DMS153 (cell line): Measurements from ENCODE around the gene ATG9A.
A peak's percentile ranks its signal among the peaks of the same experiment; 100 is the strongest.
"Not testable (repeated sequence)": the region's sequence is repeated elsewhere in the genome, so short reads cannot be mapped to it uniquely, and the experiment has no call there.

ENCODE experiments used
- DNase-seq: peaks from one replicate; lab custom pipeline; 2025; lab: John Stamatoyannopoulos, UW

Gene ATG9A

GRCh38 chr2:219206328-219207133 is 22.9 kb downstream of the ATG9A start, which contains the start of gene ZFAND2B:
Gene ZFAND2B, plus strand, starts transcription at chr2:219206782. Its CDS starts 206 bp downstream, at chr2:219206988.
- DNase-seq = peak; percentile 77

- no peak for DNase-seq
Observed at GRCh38 chr2:219205981-219206327, 23.5 kb downstream of the ATG9A start.

GRCh38 chr2:219205165-219205538 is 24.3 kb downstream of the ATG9A start:
- no peak for DNase-seq

GRCh38 chr2:219204425-219205164 is 24.8 kb downstream of the ATG9A start:
- no peak for DNase-seq

GRCh38 chr2:219201331-219201730 is 28.1 kb downstream of the ATG9A start:
- DNase-seq = not testable (repeated sequence)

- DNase-seq = not testable (repeated sequence)
Observed at GRCh38 chr2:219200502-219201326, 28.7 kb downstream of the ATG9A start.

- DNase-seq = no peak
Observed at GRCh38 chr2:219199470-219200211, 29.8 kb downstream of the ATG9A start.

GRCh38 chr2:219198974-219199373 is 30.5 kb downstream of the ATG9A start:
- no peak for DNase-seq

GRCh38 chr2:219197388-219197787 is 32.0 kb downstream of the ATG9A start:
- DNase-seq = no peak

- no peak for DNase-seq
Observed at GRCh38 chr2:219186754-219187456, 42.5 kb downstream of the ATG9A start.

GRCh38 chr2:219184121-219184520 is 45.3 kb downstream of the ATG9A start:
- DNase-seq = no peak

- no peak for DNase-seq
Observed at GRCh38 chr2:219183151-219183772, 46.2 kb downstream of the ATG9A start.

- no peak for DNase-seq
Observed at GRCh38 chr2:219182331-219183150, 46.9 kb downstream of the ATG9A start.

GRCh38 chr2:219181531-219181930 is 47.9 kb downstream of the ATG9A start:
- DNase-seq = no peak

GRCh38 chr2:219180961-219181360 is 48.5 kb downstream of the ATG9A start:
- no peak for DNase-seq

- DNase-seq = no peak
Observed at GRCh38 chr2:219179601-219180465, 49.6 kb downstream of the ATG9A start.

GRCh38 chr2:219178377-219179175 is 50.9 kb downstream of the ATG9A start:
- no peak for DNase-seq
